ENCODE data around the gene LDAF1. TPM values are rescaled to one million over a fixed set of nuclear protein-coding genes. Genes with fewer than 3 reads are reported as not detected.
"Not testable (repeated sequence)": the region's sequence is repeated elsewhere in the genome, so short reads cannot be mapped to it uniquely, and the experiment has no call there.

LDAF1 gene
- 10 to 100 TPM in 2 of 4 donors, 1 to 10 TPM in 2; 5.7 to 24.1 (median 13.4) TPM for polyA plus RNA-seq
- long read RNA-seq, donor 1: 0 reads
- long read RNA-seq, donor 2, partial matches to known transcripts: 0 of 3 reads
- long read RNA-seq, donor 2, other reads (novel, unspliced or antisense): 0 of 3 reads
- long read RNA-seq, donor 3, partial matches to known transcripts: 0 of 3 reads
- long read RNA-seq, donor 3, other reads (novel, unspliced or antisense): 0 of 3 reads
- long read RNA-seq, donor 4: 0 reads
- long read RNA-seq, donor 5, partial matches to known transcripts: 0 of 1 reads
- long read RNA-seq, donor 5, other reads (novel, unspliced or antisense): 0 of 1 reads
- long read RNA-seq, donor 6, partial matches to known transcripts: 0 of 3 reads
- long read RNA-seq, donor 6, other reads (novel, unspliced or antisense): 0 of 3 reads
- long read RNA-seq, donor 7, transcript TMEM159-201 (5 exons, 2,014 nt): major isoform, 78 of 184 reads
- long read RNA-seq, donor 7, transcript TMEM159-202 (5 exons, 1,812 nt): minor isoform, 49 of 184 reads
- long read RNA-seq, donor 7, partial matches to known transcripts: 53 of 184 reads
- long read RNA-seq, donor 7, other reads (novel, unspliced or antisense): 0 of 184 reads
- long read RNA-seq, donor 8, partial matches to known transcripts: 0 of 1 reads
- long read RNA-seq, donor 8, other reads (novel, unspliced or antisense): 0 of 1 reads
- long read RNA-seq, donor 9, partial matches to known transcripts: 7 of 9 reads
- long read RNA-seq, donor 9, other reads (novel, unspliced or antisense): 0 of 9 reads
- long read RNA-seq, donor 10, transcript TMEM159-202 (5 exons, 1,812 nt): major isoform, 6 of 9 reads
- long read RNA-seq, donor 10, partial matches to known transcripts: 0 of 9 reads
- long read RNA-seq, donor 10, other reads (novel, unspliced or antisense): 0 of 9 reads

- DNase-seq (peak; percentile 86 to 92), FAIRE-seq (no peak)
- peaks cover 0 to 8% (median 0%) of the 10 kb centered on the region in 3 donors for H3K36me3 ChIP-seq (ENCODE audit: control insufficient read depth in 3 of 3, insufficient read depth in 2 of 3, low read depth in 1 of 3, low read length in 3 of 3)
- peak within 1 kb of the TSS; percentile 76 to 89 (median 80) for H3K4me3 ChIP-seq (ENCODE audit: low read depth in 1 of 3, low read length in 3 of 3)
- no peaks in the 10 kb centered on the region for H3K27me3 ChIP-seq (ENCODE audit: control insufficient read depth in 3 of 3, insufficient read depth in 3 of 3, low read length in 3 of 3)
- peak within 1 kb of the TSS; percentile 24 to 80 (median 43) for H3K27ac ChIP-seq (ENCODE audit: low read depth in 1 of 3, low read length in 2 of 3)
- WGBS, 3 donors: 1 to 2% (median 2%) methylated on average over 49 to 59 of the region's 59 CpGs
- H3K4me1 ChIP-seq (ENCODE audit: control insufficient read depth in 3 of 3, insufficient read depth in 2 of 3, low read depth in 1 of 3, low read length in 2 of 3): peaks cover 0 to 9% (median 4%) of the 10 kb centered on the region in 3 donors
- H3K9me3 ChIP-seq (ENCODE audit: control insufficient read depth in 2 of 2, insufficient read depth in 1 of 2, low read depth in 1 of 2, low read length in 1 of 2): no peaks in the 10 kb centered on the region
These were observed at the start of gene LDAF1 for GRCh38 chr16:21158208-21159110. LDAF1 (plus strand) TSS chr16:21158674; CDS start chr16:21161183, 2,509 bp downstream.

GRCh38 chr16:21115551-21115950 lies 42.9 kb upstream of the LDAF1 start:
- H3K4me1 ChIP-seq (ENCODE audit: control insufficient read depth in 3 of 3, insufficient read depth in 2 of 3, low read depth in 1 of 3, low read length in 2 of 3); H3K9me3 ChIP-seq (ENCODE audit: control insufficient read depth in 2 of 2, insufficient read depth in 1 of 2, low read depth in 1 of 2, low read length in 1 of 2); DNase-seq; H3K27ac ChIP-seq (ENCODE audit: low read depth in 1 of 3, low read length in 2 of 3); H3K4me3 ChIP-seq (ENCODE audit: low read depth in 1 of 3, low read length in 3 of 3); FAIRE-seq; H3K27me3 ChIP-seq (ENCODE audit: control insufficient read depth in 3 of 3, insufficient read depth in 3 of 3, low read length in 3 of 3); H3K36me3 ChIP-seq (ENCODE audit: control insufficient read depth in 3 of 3, insufficient read depth in 2 of 3, low read depth in 1 of 3, low read length in 3 of 3): not testable (repeated sequence)
- 96 to 99% (median 97%) methylated on average over 4 of the region's 4 CpGs for WGBS, 3 donors

- H3K27ac ChIP-seq (ENCODE audit: low read depth in 1 of 3, low read length in 2 of 3): no peak overlapping the region
- peaks cover 0 to 5% (median 0%) of the 10 kb centered on the region in 3 donors for H3K4me1 ChIP-seq (ENCODE audit: control insufficient read depth in 3 of 3, insufficient read depth in 2 of 3, low read depth in 1 of 3, low read length in 2 of 3)
- peaks cover 0 to 2% (median 0%) of the 10 kb centered on the region in 3 donors for H3K27me3 ChIP-seq (ENCODE audit: control insufficient read depth in 3 of 3, insufficient read depth in 3 of 3, low read length in 3 of 3)
- no peak overlapping the region for H3K4me3 ChIP-seq (ENCODE audit: low read depth in 1 of 3, low read length in 3 of 3)
- H3K36me3 ChIP-seq (ENCODE audit: control insufficient read depth in 3 of 3, insufficient read depth in 2 of 3, low read depth in 1 of 3, low read length in 3 of 3): no peaks in the 10 kb centered on the region
- DNase-seq: no peak
- WGBS, 3 donors: 44 to 62% (median 55%) methylated on average over 13 of the region's 13 CpGs
- FAIRE-seq: no peak
- peaks cover 0 to 2% of the 10 kb centered on the region in 2 donors for H3K9me3 ChIP-seq (ENCODE audit: control insufficient read depth in 2 of 2, insufficient read depth in 1 of 2, low read depth in 1 of 2, low read length in 1 of 2)
These were observed 42.3 kb upstream of the LDAF1 start for GRCh38 chr16:21116148-21116693.

- no peak for FAIRE-seq
- H3K9me3 ChIP-seq (ENCODE audit: control insufficient read depth in 2 of 2, insufficient read depth in 1 of 2, low read depth in 1 of 2, low read length in 1 of 2): peaks cover 0 to 2% of the 10 kb centered on the region in 2 donors
- 83 to 92% (median 92%) methylated on average over 4 of the region's 4 CpGs for WGBS, 3 donors
These were observed 40.9 kb upstream of the LDAF1 start for GRCh38 chr16:21117567-21117966.

GRCh38 chr16:21120976-21121520 lies 37.4 kb upstream of the LDAF1 start:
- Histone ChIP-seq H3K4me3 (ENCODE audit: low read depth in 1 of 3, low read length in 3 of 3) (no peak overlapping the region), H3K4me1 (ENCODE audit: control insufficient read depth in 3 of 3, insufficient read depth in 2 of 3, low read depth in 1 of 3, low read length in 2 of 3) (peaks cover 0 to 5% (median 0%) of the 10 kb centered on the region in 3 donors), H3K36me3 (ENCODE audit: control insufficient read depth in 3 of 3, insufficient read depth in 2 of 3, low read depth in 1 of 3, low read length in 3 of 3) (no peaks in the 10 kb centered on the region), H3K9me3 (ENCODE audit: control insufficient read depth in 2 of 2, insufficient read depth in 1 of 2, low read depth in 1 of 2, low read length in 1 of 2) (peaks cover 0 to 2% of the 10 kb centered on the region in 2 donors), H3K27me3 (ENCODE audit: control insufficient read depth in 3 of 3, insufficient read depth in 3 of 3, low read length in 3 of 3) (no peaks in the 10 kb centered on the region), H3K27ac (ENCODE audit: low read depth in 1 of 3, low read length in 2 of 3) (no peak overlapping the region)
- WGBS, 3 donors: 24 to 48% (median 40%) methylated on average over 2 of the region's 2 CpGs
- FAIRE-seq (no peak), DNase-seq (peak; percentile 19 to 60)

More at GRCh38 chr16:21117567-21117966, 40.9 kb upstream of the LDAF1 start:
- Histone ChIP-seq H3K4me3 (ENCODE audit: low read depth in 1 of 3, low read length in 3 of 3) (no peak overlapping the region), H3K27ac (ENCODE audit: low read depth in 1 of 3, low read length in 2 of 3) (no peak overlapping the region), H3K27me3 (ENCODE audit: control insufficient read depth in 3 of 3, insufficient read depth in 3 of 3, low read length in 3 of 3) (no peaks in the 10 kb centered on the region), H3K4me1 (ENCODE audit: control insufficient read depth in 3 of 3, insufficient read depth in 2 of 3, low read depth in 1 of 3, low read length in 2 of 3) (peaks cover 0 to 5% (median 0%) of the 10 kb centered on the region in 3 donors), H3K36me3 (ENCODE audit: control insufficient read depth in 3 of 3, insufficient read depth in 2 of 3, low read depth in 1 of 3, low read length in 3 of 3) (no peaks in the 10 kb centered on the region)
- no peak for DNase-seq

- DNase-seq (no peak), FAIRE-seq (no peak)
- Histone ChIP-seq H3K4me1 (ENCODE audit: control insufficient read depth in 3 of 3, insufficient read depth in 2 of 3, low read depth in 1 of 3, low read length in 2 of 3) (peaks cover 0 to 5% (median 0%) of the 10 kb centered on the region in 3 donors), H3K27me3 (ENCODE audit: control insufficient read depth in 3 of 3, insufficient read depth in 3 of 3, low read length in 3 of 3) (peaks cover 0 to 2% (median 0%) of the 10 kb centered on the region in 3 donors), H3K9me3 (ENCODE audit: control insufficient read depth in 2 of 2, insufficient read depth in 1 of 2, low read depth in 1 of 2, low read length in 1 of 2) (no peaks in the 10 kb centered on the region), H3K4me3 (ENCODE audit: low read depth in 1 of 3, low read length in 3 of 3) (no peak overlapping the region), H3K36me3 (ENCODE audit: control insufficient read depth in 3 of 3, insufficient read depth in 2 of 3, low read depth in 1 of 3, low read length in 3 of 3) (no peaks in the 10 kb centered on the region), H3K27ac (ENCODE audit: low read depth in 1 of 3, low read length in 2 of 3) (no peak overlapping the region)
- 85 to 91% (median 90%) methylated on average over 7 of the region's 7 CpGs for WGBS, 3 donors
These were observed 33.3 kb upstream of the LDAF1 start for GRCh38 chr16:21125191-21125590.

- Histone ChIP-seq H3K27me3 (ENCODE audit: control insufficient read depth in 3 of 3, insufficient read depth in 3 of 3, low read length in 3 of 3) (peaks cover 0 to 4% (median 0%) of the 10 kb centered on the region in 3 donors), H3K27ac (ENCODE audit: low read depth in 1 of 3, low read length in 2 of 3) (no peak overlapping the region), H3K4me1 (ENCODE audit: control insufficient read depth in 3 of 3, insufficient read depth in 2 of 3, low read depth in 1 of 3, low read length in 2 of 3) (no peaks in the 10 kb centered on the region), H3K4me3 (ENCODE audit: low read depth in 1 of 3, low read length in 3 of 3) (no peak overlapping the region), H3K9me3 (ENCODE audit: control insufficient read depth in 2 of 2, insufficient read depth in 1 of 2, low read depth in 1 of 2, low read length in 1 of 2) (no peaks in the 10 kb centered on the region), H3K36me3 (ENCODE audit: control insufficient read depth in 3 of 3, insufficient read depth in 2 of 3, low read depth in 1 of 3, low read length in 3 of 3) (no peaks in the 10 kb centered on the region)
- FAIRE-seq (no peak), DNase-seq (no peak)
- WGBS, 3 donors: 60 to 67% (median 66%) methylated on average over 7 of the region's 7 CpGs
These were observed 32.0 kb upstream of the LDAF1 start for GRCh38 chr16:21126518-21126917.
